Motor neuron (in vitro differentiated cells): Measurements from ENCODE around the gene RALGPS1. TPM values are rescaled to one million over a fixed set of nuclear protein-coding genes. Genes with fewer than 3 reads are reported as not detected.

Source experiments
- ATAC-seq, 8 experiments: fragments of 200-7000 bp; cut with Tn5 transposase; replicated peaks in 6 of 8; 2 replicates each; pipeline ENCODE4 v1.8.0; 2021; ENCODE audit warnings: mild to moderate bottlenecking in 8 of 8, moderate library complexity in 8 of 8
- H3K27ac ChIP-seq, 2 donors: fragments of 250-450 bp; sonication (Bioruptor Pico); 2 replicates each; pipeline ENCODE4 v1.9.0; 2021; ENCODE audit warnings: antibody characterized with exemption in 2 of 2, mild to moderate bottlenecking in 2 of 2, moderate library complexity in 1 of 2
- H3K4me1 ChIP-seq, 2 donors: fragments of 250-450 bp; sonication (Bioruptor Pico); replicated peaks in 1 of 2; 2 replicates each; pipeline ENCODE4 v1.6.1; 2021; ENCODE audit warnings: antibody characterized with exemption in 2 of 2, mild to moderate bottlenecking in 2 of 2, moderate library complexity in 1 of 2
- H3K4me3 ChIP-seq, 5 donors: fragments of 250-450 bp; sonication (Bioruptor Pico); 2 replicates each; pipeline ENCODE4 v1.9.0; 2021; ENCODE audit warnings: antibody characterized with exemption in 5 of 5, mild to moderate bottlenecking in 5 of 5, moderate library complexity in 4 of 5
- WGBS, 10 experiments: fragments of 450-650 bp; shearing (Covaris generic); methylation state at CpG; one replicate each; pipeline ENCODE4 v1.0.0; 2022; 5-methylcytosine and 5-hydroxymethylcytosine counted together
- in situ Hi-C, 9 experiments: fragments of 400-800 bp; cut with MboI; loops; one replicate each; pipeline ENCODE4 v1.15.0; 2021; ENCODE audit warnings: low sequenced_read_pairs in 9 of 9, low pct_unique_long_range_greater_than_20kb in 2 of 9; ENCODE audit not compliant: unreplicated experiment in 9 of 9
- total RNA-seq, 8 experiments: library from RNA; unstranded; fragments of 300-600 nt; gene quantifications; 2 replicates each; pipeline versions ENCODE4 v1.2.3 to v1.2.4, GENCODE V29; 2022

Gene RALGPS1
- total RNA-seq, 8 experiments from 2014 or later = 4.3 to 29.6 (median 17.3) TPM

DNA sequence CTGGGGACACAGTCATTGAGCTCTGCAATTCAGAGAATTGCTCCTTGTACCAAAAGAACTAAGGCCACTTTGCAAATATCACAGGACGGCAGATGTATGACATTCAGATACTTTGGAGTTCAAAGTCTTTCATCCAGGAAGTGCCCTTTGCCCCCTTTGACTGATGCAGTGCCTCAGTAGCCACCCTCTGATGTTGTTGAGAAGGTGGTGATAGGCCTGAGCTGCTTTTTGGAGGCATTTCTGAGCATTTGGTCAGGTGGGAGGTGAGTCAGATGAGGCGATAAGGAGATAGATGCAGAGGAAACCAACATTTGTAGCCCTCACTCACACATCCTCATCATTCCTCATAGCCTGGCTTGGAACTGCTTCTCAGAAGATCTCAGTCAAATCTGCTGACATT, 144.4 kb downstream of the RALGPS1 start:
- in situ Hi-C loops = no loop called here
- H3K4me3 ChIP-seq = no peak overlapping the region
- H3K27ac ChIP-seq = no peak overlapping the region
- no peak for ATAC-seq
- H3K4me1 ChIP-seq = peaks cover 5 to 12% of the 10 kb centered on the region in 2 donors
- WGBS, 10 experiments = 17 to 100% (median 100%) methylated on average over 1 to 2 of the region's 2 CpGs; no CpG with 5 or more reads in 2 of the 10 experiments

DNA sequence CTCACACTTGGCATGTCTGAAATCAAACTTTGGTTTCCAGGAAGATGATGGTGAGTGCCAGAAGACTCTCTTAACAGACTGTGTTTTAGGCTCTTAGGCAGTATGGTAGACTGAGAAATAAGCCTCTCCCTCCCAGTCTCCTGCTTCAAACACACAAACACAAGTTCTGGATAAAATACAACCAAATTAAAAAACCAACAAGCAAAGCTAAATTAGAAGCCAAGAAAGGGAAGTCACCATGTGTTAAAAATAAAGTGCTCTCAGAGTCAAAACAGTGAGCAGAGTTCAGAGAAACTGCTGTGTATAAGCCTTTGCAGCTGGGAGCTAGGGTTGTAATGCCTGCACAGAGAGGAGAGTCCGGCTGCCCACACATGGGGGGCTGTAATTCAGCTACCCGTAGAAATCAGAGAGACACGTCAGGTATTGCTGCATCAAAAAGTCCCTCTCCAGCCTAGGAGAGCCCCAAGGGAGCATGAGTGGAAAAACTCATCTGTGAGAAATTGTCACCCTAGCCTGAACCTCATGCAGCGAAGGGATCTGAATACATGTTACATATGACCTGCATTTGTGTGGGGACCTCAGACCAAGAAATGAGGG, 145.3 kb downstream of the RALGPS1 start:
- in situ Hi-C loops = no loop called here
- Histone ChIP-seq H3K4me3 (no peak overlapping the region), H3K27ac (no peak overlapping the region), H3K4me1 (peaks cover 5 to 12% of the 10 kb centered on the region in 2 donors)
- ATAC-seq = no peak
- WGBS, 10 experiments = 50 to 100% (median 95%) methylated on average over 1 to 4 of the region's 4 CpGs; no CpG with 5 or more reads in 2 of the 10 experiments

DNA sequence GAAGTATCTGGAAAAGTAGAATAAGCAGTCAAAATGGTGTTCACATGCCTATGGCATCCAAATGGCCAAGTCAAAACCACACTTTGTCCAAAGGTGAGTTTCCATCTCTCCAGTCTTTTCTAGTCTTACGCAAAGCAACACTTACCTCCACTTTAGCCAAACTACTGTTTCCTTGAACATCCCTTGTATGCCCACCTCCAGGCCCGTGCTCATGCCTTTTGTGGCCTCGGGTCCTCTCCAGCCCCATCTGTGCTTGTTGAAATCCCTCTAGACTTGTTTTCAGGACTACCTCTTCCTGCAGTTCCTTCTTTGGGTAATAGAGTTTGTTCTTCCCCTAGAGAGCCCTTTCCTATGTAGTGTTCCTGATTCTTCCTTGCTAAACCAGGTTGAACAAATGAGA, 146.8 kb downstream of the RALGPS1 start:
- in situ Hi-C loops = no loop called here
- H3K4me3 ChIP-seq = no peak overlapping the region
- no peak for ATAC-seq
- no peak overlapping the region for H3K27ac ChIP-seq
- H3K4me1 ChIP-seq = peaks cover 5 to 12% of the 10 kb centered on the region in 2 donors
- WGBS, 10 experiments = 58 to 100% (median 98%) methylated on average over 1 to 3 of the region's 3 CpGs; no CpG with 5 or more reads in 2 of the 10 experiments

GRCh38 chr9:127064335-127064734, 149.8 kb downstream of the RALGPS1 start:
- 30 to 100% (median 94%) methylated on average over 1 to 2 of the region's 2 CpGs; no CpG with 5 or more reads in 2 of the 10 experiments for WGBS, 10 experiments
- Histone ChIP-seq H3K4me3 (no peak overlapping the region), H3K4me1 (no peaks in the 10 kb centered on the region), H3K27ac (no peak overlapping the region)
- ATAC-seq = no peak
- in situ Hi-C loops = no loop called here

DNA sequence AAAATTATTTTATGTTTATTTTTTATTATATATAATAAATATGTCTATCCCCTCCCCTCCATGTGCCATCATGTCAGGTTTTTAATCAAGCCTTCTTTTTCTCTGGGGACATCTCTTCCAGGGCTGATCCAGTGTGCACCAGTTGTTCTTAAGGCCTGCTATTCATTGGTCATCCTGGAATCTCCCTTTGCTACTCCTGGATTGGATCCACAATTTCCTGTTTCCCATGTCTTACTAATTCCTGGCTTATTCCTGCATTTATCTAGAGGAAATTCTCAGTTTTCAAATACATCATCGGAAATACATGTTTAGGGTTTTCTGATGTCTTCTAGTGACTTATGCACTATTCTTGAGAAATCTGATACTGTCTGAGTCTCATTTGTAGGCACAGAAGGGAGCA, 151.0 kb downstream of the RALGPS1 start:
- in situ Hi-C loops = no loop called here
- no peak overlapping the region for H3K4me3 ChIP-seq
- WGBS, 10 experiments = 0 to 100% (median 90%) methylated on average over 1 of the region's 1 CpG; no CpG with 5 or more reads in 4 of the 10 experiments
- no peak overlapping the region for H3K27ac ChIP-seq
- H3K4me1 ChIP-seq = no peaks in the 10 kb centered on the region
- ATAC-seq = no peak

- ATAC-seq = no peak
- 85 to 100% (median 96%) methylated on average over 1 to 9 of the region's 9 CpGs; no CpG with 5 or more reads in 3 of the 10 experiments for WGBS, 10 experiments
- H3K4me1 ChIP-seq = no peaks in the 10 kb centered on the region
- H3K27ac ChIP-seq = no peak overlapping the region
- no peak overlapping the region for H3K4me3 ChIP-seq
- in situ Hi-C loops = no loop called here
Measured at GRCh38 chr9:127066060-127066850, 151.7 kb downstream of the RALGPS1 start.

DNA sequence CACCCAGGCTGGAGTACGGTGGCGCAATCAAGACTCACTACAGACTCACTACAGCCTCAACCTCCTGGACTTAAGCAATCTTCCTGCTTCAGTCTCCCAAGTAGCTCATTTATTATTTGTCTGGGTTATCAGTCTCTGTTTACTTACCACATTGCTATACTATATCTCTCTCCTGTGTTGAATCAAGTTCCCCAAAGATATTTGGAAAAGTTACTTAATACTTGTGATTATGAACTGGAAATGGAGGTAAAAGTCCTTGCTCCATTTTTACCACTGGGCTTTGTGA, 152.2 kb downstream of the RALGPS1 start:
- ATAC-seq = no peak
- 94 to 100% (median 100%) methylated on average over 1 to 2 of the region's 2 CpGs; no CpG with 5 or more reads in 4 of the 10 experiments for WGBS, 10 experiments
- Histone ChIP-seq H3K27ac (no peak overlapping the region), H3K4me3 (no peak overlapping the region), H3K4me1 (no peaks in the 10 kb centered on the region)
- in situ Hi-C loops = no loop called here

- no peak for ATAC-seq
- in situ Hi-C loops = no loop called here
- no peaks in the 10 kb centered on the region for H3K4me1 ChIP-seq
- no peak overlapping the region for H3K27ac ChIP-seq
- no peak overlapping the region for H3K4me3 ChIP-seq
- WGBS, 10 experiments = 70 to 100% (median 83%) methylated on average over 1 to 4 of the region's 5 CpGs; no CpG with 5 or more reads in 1 of the 10 experiments
Measured at GRCh38 chr9:127067603-127068220, 153.1 kb downstream of the RALGPS1 start.

GRCh38 chr9:127074561-127075548, 160.3 kb downstream of the RALGPS1 start:
- peak; percentile 81 to 92 (median 91) for ATAC-seq
- WGBS, 10 experiments = 0 to 68% (median 39%) methylated on average over 1 to 4 of the region's 4 CpGs; no CpG with 5 or more reads in 1 of the 10 experiments
- Histone ChIP-seq H3K4me1 (peaks cover 22 to 24% of the 10 kb centered on the region in 2 donors), H3K27ac (peak overlapping the region in 1 of 2 donors; percentile 62), H3K4me3 (no peak overlapping the region)
- in situ Hi-C loops = no loop called here

DNA sequence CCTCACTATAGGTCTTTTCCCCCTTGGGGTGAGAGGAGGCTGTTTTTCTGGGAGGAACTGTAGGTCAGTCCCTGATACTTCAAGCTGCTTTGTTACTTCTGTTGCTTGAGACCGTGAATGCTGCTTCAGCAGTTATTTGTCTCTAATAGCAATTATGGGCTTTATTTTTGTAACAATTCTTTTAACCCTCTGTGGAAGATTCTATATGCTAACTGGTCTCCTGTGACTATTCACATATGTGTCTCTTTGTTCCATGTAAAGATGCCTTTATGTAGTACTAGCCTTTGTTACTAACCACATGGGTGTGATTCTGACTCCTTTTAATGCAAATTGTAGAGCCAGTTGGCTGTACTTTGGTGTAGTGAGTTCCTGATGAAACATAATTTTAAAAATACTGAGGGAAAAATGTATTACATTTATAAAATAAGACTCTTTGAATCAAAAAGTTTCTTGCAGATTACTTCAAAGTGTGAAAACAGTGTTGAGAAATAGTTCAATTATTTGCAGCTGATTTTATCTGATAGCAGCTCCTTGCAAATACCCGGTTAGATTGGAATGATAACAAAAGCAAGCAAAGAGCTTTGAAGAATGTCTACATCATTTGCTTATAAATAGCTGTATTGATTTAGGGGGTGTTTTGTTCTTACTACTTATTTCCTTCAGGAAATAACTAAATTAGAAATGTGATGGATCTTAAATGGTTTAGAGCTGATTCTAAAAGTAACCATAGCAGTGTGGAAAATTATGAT, 161.2 kb downstream of the RALGPS1 start:
- Histone ChIP-seq H3K4me1 (peaks cover 22 to 24% of the 10 kb centered on the region in 2 donors), H3K4me3 (no peak overlapping the region), H3K27ac (no peak overlapping the region)
- peak in 3 of 8 experiments; percentile 11 to 35 (median 26) for ATAC-seq
- 0 to 29% (median 21%) methylated on average over 1 to 2 of the region's 2 CpGs; no CpG with 5 or more reads in 1 of the 10 experiments for WGBS, 10 experiments
- in situ Hi-C loops = no loop called here

DNA sequence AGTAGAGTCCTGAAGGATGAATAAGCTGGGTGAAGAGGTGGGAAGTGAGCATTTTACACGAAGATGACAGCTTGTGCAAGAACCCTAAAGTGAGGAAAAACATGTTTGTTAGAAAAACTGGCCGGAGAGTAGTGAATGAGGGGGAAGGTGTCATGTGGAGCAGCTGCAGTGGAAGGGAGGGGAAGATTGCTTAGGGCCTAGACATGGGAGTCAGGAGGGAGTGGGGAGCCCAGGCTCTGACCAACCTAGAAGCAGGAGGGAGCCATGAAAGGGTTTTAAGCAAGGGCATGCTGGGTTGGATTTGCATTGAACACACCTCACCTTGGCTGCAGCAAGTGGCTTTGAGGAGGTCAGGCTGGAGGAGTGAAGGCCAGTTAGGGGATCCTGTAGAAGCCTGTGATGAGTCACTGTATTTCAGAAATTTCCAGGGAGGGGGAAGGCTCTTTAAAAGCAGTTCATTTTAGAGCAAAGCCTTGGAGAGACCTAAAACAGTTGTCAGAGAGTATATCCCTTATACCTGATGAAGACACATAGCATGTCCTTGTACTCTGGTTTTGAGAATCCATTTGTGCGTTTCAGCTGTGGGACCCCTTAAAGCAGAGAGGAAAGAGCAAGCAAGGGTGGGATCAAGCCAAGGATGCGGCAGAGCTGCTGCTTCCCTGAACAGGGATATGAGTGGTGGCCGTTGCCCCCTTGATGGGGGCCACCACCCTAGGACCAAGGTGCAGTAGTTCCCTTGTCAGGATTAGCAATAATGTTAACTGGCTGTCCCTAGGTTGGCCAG, 162.5 kb downstream of the RALGPS1 start:
- Histone ChIP-seq H3K4me3 (no peak overlapping the region), H3K27ac (no peak overlapping the region), H3K4me1 (peaks cover 22 to 24% of the 10 kb centered on the region in 2 donors)
- in situ Hi-C loops = no loop called here
- no peak for ATAC-seq
- WGBS, 10 experiments = 40 to 100% (median 83%) methylated on average over 1 to 4 of the region's 5 CpGs; no CpG with 5 or more reads in 2 of the 10 experiments
